Body of pancreas (tissue), 4 donors: ENCODE results near the gene ADRM1.

Experiments
- POLR2A ChIP-seq, 3 donors: fragments of 450-650 bp; IDR thresholded peaks; one replicate each; pipeline ENCODE4 v1.6.1; 2016; ENCODE audit warnings: antibody characterized with exemption in 3 of 3, mild to moderate bottlenecking in 2 of 3
- TF ChIP-seq, protein P1 (sequence below), 7 experiments: fragments of 450-650 bp in 4 of 7; fragments of 200-600 bp in 3 of 7; sonication (generic) in 3 of 7; IDR thresholded peaks; one replicate each; pipeline ENCODE4 v1.5.1; 2016 to 2019; ENCODE audit warnings: antibody characterized with exemption in 7 of 7

DNA sequence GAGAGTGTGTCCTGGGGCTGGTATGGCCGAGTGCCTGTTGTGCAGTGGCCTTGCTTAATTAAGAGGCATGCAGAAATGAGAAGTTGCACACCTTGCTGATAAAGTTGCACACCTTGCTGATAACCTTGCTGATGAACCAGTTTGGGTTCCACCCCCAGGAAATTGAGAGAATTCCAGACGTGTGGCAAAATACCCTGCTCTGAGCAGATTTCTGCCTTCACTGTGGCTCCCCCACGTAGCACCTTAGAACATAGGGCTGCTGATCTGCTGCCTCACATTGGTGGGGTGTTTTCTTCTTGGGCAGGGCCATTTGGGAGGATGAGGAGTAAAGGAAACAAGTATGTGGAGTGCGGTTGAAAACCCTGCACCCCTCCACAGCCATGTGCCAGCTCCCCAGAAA is 22.5 kb upstream of the ADRM1 start:
- TF ChIP-seq, protein P1, sequence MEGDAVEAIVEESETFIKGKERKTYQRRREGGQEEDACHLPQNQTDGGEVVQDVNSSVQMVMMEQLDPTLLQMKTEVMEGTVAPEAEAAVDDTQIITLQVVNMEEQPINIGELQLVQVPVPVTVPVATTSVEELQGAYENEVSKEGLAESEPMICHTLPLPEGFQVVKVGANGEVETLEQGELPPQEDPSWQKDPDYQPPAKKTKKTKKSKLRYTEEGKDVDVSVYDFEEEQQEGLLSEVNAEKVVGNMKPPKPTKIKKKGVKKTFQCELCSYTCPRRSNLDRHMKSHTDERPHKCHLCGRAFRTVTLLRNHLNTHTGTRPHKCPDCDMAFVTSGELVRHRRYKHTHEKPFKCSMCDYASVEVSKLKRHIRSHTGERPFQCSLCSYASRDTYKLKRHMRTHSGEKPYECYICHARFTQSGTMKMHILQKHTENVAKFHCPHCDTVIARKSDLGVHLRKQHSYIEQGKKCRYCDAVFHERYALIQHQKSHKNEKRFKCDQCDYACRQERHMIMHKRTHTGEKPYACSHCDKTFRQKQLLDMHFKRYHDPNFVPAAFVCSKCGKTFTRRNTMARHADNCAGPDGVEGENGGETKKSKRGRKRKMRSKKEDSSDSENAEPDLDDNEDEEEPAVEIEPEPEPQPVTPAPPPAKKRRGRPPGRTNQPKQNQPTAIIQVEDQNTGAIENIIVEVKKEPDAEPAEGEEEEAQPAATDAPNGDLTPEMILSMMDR (IDR thresholded peaks at IDR 0.05), result no peak
- no peak for TF ChIP-seq POLR2A (IDR thresholded peaks at IDR 0.05)
